GM19467 (cell line): Measurements from ENCODE around the gene FLT4.

Source experiments
- ATAC-seq: cut with Tn5 transposase; IDR thresholded peaks from one replicate; pipeline ENCODE4 v1.9.1; 2021; ENCODE audit warnings: mild to moderate bottlenecking, moderate library complexity; ENCODE audit not compliant: unreplicated experiment

The FLT4 gene

DNA sequence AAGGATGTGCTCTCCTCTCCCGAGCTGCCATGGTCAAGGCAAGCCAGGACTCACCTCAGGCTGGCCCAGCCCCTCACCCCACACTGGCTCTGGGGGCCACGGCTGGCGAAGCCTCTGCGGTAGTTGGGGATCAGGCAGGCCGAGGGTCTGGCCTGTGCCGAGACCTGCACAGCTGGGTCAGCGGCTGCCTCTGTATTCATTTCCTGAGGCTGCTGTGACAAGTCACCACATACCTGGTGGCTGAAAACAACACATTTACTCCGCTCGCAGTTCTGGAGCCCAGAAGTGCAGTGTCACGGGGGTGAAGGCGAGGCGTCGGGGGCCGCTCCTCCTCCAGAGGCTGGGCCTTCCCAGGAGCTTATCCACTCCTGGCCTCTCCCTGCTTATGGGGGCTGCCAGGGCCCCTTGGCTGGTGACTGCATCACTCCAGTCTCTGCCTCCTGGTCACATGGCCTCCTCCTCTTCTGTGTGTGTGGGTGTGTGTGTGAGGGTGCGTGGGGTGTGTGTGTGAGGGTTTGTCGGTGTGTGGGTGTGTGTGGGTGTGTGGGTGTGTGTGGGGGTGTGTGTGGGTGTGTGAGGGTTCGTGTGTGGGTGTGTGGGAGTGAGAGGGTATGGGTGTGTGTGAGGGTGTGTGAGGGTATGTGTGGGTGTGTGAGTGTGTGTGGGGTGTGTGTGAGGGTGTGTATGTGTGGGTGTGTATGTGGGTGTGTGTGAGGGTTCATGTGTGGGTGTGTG is 54.9 kb downstream of the FLT4 start:
- no peak for ATAC-seq

DNA sequence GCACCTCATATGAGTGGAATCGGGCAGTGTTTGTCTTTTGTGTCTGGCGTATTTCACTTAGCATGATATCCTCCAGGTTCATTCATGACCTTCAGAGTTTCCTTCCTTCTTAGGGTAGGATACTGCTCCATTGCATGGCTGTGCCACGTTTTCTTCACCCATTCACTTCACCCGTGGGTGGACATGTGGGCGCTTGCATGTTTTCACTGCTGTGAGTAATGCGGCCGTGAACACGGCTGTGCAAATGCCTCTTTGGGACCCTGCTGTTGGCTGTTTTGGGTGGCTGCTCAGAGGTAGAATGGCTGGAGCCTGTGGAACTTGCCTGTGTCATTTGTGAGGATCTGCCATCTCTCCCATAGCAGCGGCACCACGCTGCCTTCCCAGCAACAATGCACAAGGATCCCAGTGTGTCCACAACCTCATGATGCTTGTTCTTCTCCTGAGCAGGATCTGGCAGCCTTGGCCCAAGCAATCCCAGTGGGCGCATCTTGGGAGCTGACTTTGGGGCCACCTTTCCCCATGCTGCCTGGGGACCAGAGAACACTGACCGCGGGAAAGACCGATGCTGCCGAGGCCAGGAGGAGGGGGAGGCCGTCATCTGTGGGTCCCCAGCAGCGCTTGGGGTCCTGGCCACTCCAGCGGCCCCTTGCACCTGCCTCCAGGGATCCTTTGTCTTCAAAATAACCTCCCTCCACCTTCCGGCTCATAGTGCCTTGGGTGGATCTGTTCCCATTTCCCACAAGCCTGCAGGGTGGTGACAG is 55.8 kb downstream of the FLT4 start:
- ATAC-seq = no peak

DNA sequence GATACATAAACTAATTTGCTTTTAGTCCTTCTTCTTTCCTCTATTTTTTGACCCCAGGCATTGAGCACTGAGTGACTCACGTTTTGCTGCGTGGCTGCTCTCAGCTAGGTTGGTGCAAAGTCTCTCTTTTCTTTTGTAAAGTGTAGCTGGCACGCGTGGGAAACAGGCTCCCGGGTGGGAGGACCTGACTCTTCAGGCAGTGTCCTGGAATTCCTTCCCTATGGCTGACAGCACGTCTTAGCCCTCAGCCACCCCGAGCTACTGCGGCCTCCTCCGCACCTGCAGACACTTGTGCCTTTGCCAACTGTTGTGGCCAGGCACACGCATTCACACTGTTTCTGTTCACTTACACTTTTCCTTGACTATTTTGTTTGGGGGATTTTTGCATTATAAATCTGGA is 57.2 kb downstream of the FLT4 start:
- ATAC-seq = no peak

GRCh38 chr5:180591311-180591887 is 58.0 kb downstream of the FLT4 start, which contains the start of gene SCGB3A1:
TSS of gene SCGB3A1 (minus strand) at chr5:180591499. CDS start at chr5:180591462, 37 bp downstream.
- ATAC-seq = no peak

- no peak for ATAC-seq
These were observed 58.7 kb downstream of the FLT4 start for GRCh38 chr5:180590543-180591310.

DNA sequence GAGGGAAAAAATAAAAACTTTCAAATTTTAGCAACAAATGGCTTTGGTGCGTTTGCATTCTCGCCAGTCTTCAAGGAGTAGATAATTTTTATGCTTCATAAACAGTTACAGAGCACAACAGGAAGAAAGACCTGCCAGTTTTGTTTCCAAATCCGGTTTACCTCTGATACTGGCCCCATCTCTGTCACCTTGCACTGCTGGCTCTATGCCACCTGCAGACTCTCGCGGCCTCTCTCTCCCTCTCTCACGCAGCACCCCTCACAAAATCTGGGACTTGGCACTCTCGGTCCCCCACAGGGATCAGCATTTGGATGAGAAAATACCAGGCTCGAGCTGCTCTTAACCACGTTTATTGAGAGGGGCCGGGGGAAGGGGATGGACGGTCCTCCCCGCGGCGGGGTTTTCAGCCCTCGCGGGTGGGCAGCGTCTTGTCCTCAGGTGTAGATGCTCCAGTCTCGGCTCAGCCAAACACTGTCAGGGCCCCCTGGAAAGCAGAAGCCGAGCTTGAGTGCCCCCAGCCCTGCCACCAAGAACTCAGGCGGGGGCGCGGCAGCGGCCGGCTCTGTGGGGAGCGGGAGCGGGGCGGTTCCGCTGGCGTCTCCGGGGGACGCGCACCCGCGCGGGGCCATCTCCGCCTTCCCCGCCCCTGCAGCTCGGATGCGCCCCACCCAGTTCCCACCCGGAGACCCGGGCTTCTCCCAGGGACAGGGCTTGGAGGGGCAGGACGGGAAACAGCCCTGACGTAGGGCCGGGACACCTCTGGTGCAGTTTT is 59.4 kb downstream of the FLT4 start:
- ATAC-seq = no peak

- no peak for ATAC-seq
These were observed 62.5 kb downstream of the FLT4 start for GRCh38 chr5:180586870-180587269.

GRCh38 chr5:180586204-180586603 is 63.2 kb downstream of the FLT4 start:
- ATAC-seq = no peak

GRCh38 chr5:180583738-180584137 is 65.7 kb downstream of the FLT4 start:
- ATAC-seq = no peak

- ATAC-seq = no peak
These were observed 68.7 kb downstream of the FLT4 start for GRCh38 chr5:180580681-180581080.

DNA sequence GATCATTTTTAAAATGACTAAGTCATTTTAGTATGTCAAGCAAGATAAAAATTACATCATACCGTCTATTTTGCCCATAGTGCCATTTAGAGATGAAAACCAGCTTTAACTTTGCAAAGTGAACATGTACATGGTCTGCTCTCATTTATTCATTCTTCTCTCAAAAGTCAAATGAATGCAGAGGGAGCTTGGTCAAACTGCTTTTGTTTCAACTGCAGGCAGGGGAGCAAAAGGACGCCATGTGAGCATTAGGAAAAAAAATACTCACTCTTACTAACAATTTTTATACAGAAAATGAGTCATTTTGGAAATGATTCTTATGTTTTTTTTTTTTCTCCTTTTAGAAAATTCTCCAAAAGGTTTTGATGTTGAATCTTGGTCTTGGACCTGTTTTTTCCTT is 73.8 kb downstream of the FLT4 start:
- ATAC-seq = no peak

- ATAC-seq = no peak
These were observed 80.5 kb downstream of the FLT4 start for GRCh38 chr5:180568914-180569313.

- no peak for ATAC-seq
These were observed 85.4 kb downstream of the FLT4 start for GRCh38 chr5:180563994-180564393.

DNA sequence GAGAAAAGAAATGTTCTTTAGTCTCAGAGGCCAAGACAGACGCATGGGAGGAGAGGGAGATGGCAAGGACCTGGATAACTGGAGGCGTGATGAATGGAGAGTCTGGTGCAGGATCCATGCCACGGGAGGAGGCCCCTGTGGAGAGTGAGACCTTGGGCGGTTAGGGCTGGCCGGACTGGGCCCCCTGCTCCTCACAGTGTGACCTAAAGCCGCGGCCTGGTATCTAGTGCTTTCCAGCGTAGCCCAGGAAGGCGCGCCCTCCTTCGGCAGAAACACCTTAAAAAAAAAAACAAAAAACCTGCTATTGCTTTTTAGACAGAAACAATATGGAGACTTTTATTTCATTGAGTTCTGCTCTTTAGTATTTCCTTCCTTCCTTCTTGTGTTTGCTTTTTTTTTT is 91.2 kb downstream of the FLT4 start:
- no peak for ATAC-seq

DNA sequence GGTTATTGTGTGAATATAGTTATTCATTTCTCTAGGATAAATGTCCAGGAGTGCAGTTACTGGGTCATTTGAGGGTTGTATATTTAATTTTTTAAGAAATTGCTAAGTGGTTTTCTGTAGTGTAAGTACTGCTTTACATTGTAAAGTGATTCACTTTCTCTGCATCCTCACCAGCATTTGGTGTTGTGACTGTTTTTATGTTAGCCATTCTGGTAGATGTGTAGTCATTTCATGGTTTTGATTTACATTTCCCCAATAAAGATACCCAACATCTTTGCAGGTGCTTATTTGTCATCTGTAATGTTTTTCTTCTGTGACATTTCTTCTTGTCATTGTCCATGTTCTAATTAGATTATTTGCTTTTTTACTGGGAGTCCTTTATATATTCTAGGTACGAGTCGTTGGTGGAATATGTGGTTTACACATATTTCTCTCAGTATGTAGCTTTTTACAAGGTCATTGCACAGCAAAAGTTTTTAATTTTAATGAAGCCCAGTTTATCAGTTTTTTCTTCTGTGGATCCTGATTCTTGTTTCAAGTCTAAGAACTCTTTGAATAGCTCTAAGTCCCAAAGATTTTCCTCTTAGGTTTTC is 92.1 kb downstream of the FLT4 start:
- ATAC-seq = no peak

GRCh38 chr5:180555168-180555921 is 94.1 kb downstream of the FLT4 start:
- no peak for ATAC-seq

GRCh38 chr5:180553530-180553929 is 95.9 kb downstream of the FLT4 start:
- ATAC-seq = no peak
